Suprapubic skin (tissue), 4 donors: ENCODE results near the gene ARHGAP30.

Source experiments
- CTCF ChIP-seq, 2 donors: fragments of 200-600 bp in 1 of 2; fragments of 450-650 bp in 1 of 2; sonication (generic) in 1 of 2; IDR thresholded peaks; one replicate each; pipeline ENCODE4 v1.5.1; 2016 to 2019; ENCODE audit warnings: antibody characterized with exemption in 2 of 2, mild to moderate bottlenecking in 1 of 2, moderate library complexity in 1 of 2
- EP300 ChIP-seq: sonication (generic); formaldehyde crosslinking; IDR thresholded peaks from one replicate; pipeline ENCODE4 v1.6.1; 2017; ENCODE audit warnings: antibody characterized with exemption
- POLR2A ChIP-seq, 2 donors: fragments of 450-650 bp; IDR thresholded peaks; one replicate each; pipeline ENCODE4 v1.6.1; 2017; ENCODE audit warnings: antibody characterized with exemption in 2 of 2, mild to moderate bottlenecking in 2 of 2, moderate library complexity in 2 of 2
- POLR2AphosphoS5 ChIP-seq, 3 donors: sonication (generic); formaldehyde crosslinking; IDR thresholded peaks; one replicate each; pipeline ENCODE4 v1.6.1; 2017; ENCODE audit warnings: antibody characterized with exemption in 3 of 3

GRCh38 chr1:161008869-161009510 is 60.7 kb downstream of the ARHGAP30 start:
- no peak for TF ChIP-seq CTCF (IDR thresholded peaks at IDR 0.05)
- TF ChIP-seq POLR2A (IDR thresholded peaks at IDR 0.05), result no peak
- no peak for TF ChIP-seq EP300
- no peak for TF ChIP-seq POLR2AphosphoS5 (IDR thresholded peaks at IDR 0.05)
